Stimulated activated CD8-positive, alpha-beta memory T cell treated with anti-CD3 and anti-CD28 coated beads, Interleukin-15, amount 100 ng/mL, for 4 hours (primary cell): Measurements from ENCODE around the gene CLPSL2.

Source experiments
- DNase-seq, 2 donors: peaks; one replicate each; pipeline ENCODE4 v3.0.0-alpha.2; 2020; ENCODE audit warnings: low read depth in 2 of 2

CLPSL2 gene

GRCh38 chr6:35746516-35746915, 29.9 kb upstream of the CLPSL2 start:
- DNase-seq = no peak

GRCh38 chr6:35747877-35748276, 28.5 kb upstream of the CLPSL2 start:
- DNase-seq = no peak

- no peak for DNase-seq
Measured at GRCh38 chr6:35750557-35750956, 25.8 kb upstream of the CLPSL2 start.

GRCh38 chr6:35751594-35751993, 24.8 kb upstream of the CLPSL2 start:
- no peak for DNase-seq

- no peak for DNase-seq
Measured at GRCh38 chr6:35752330-35752729, 24.1 kb upstream of the CLPSL2 start.

- no peak for DNase-seq
Measured at GRCh38 chr6:35754452-35755277, 21.7 kb upstream of the CLPSL2 start.

- no peak for DNase-seq
Measured at GRCh38 chr6:35755278-35755924, 21.0 kb upstream of the CLPSL2 start.

GRCh38 chr6:35757456-35758123, 18.8 kb upstream of the CLPSL2 start:
- no peak for DNase-seq

GRCh38 chr6:35759426-35759825, 17.0 kb upstream of the CLPSL2 start:
- no peak for DNase-seq

GRCh38 chr6:35765739-35766138, 10.7 kb upstream of the CLPSL2 start:
- no peak for DNase-seq

GRCh38 chr6:35769211-35769610, 7.2 kb upstream of the CLPSL2 start:
- no peak for DNase-seq

- no peak for DNase-seq
Measured at GRCh38 chr6:35771343-35771627, 5.1 kb upstream of the CLPSL2 start.

GRCh38 chr6:35774116-35774794, 2.1 kb upstream of the CLPSL2 start:
- no peak for DNase-seq

GRCh38 chr6:35775031-35775430, 1.4 kb upstream of the CLPSL2 start:
- DNase-seq = no peak

GRCh38 chr6:35777356-35778102, 1.1 kb downstream of the CLPSL2 start:
- DNase-seq = no peak

- no peak for DNase-seq
Measured at GRCh38 chr6:35778437-35778836, 2.0 kb downstream of the CLPSL2 start.

GRCh38 chr6:35780719-35781118, 4.3 kb downstream of the CLPSL2 start, which contains the start of gene CLPSL1:
Gene CLPSL1 (plus strand): TSS chr6:35781019. CDS start chr6:35781111, 92 bp downstream.
- DNase-seq = no peak

GRCh38 chr6:35781290-35781689, 4.9 kb downstream of the CLPSL2 start:
- no peak for DNase-seq

GRCh38 chr6:35782424-35782823, 6.0 kb downstream of the CLPSL2 start:
- no peak for DNase-seq

- DNase-seq = no peak
Measured at GRCh38 chr6:35784200-35784599, 7.8 kb downstream of the CLPSL2 start.

GRCh38 chr6:35786272-35786671, 9.9 kb downstream of the CLPSL2 start:
- no peak for DNase-seq

GRCh38 chr6:35786810-35787209, 10.4 kb downstream of the CLPSL2 start:
- no peak for DNase-seq
